Stimulated activated CD4-positive, alpha-beta T cell treated with anti-CD3 and anti-CD28 coated beads, Interleukin-15, amount 100 ng/mL, for 24 hours (primary cell): ENCODE measurements around the gene ENTPD3.
"Not testable (repeated sequence)": the region's sequence is repeated elsewhere in the genome, so short reads cannot be mapped to it uniquely, and the experiment has no call there.

Experiments used
- DNase-seq: peaks from one replicate; pipeline ENCODE4 v3.0.0-alpha.2; 2020

ENTPD3 gene

GRCh38 chr3:40407611-40408010 lies 20.6 kb downstream of the ENTPD3 start:
- no peak for DNase-seq

- no peak for DNase-seq
These were observed 27.3 kb downstream of the ENTPD3 start for GRCh38 chr3:40414270-40414669.

GRCh38 chr3:40417845-40418543 lies 31.0 kb downstream of the ENTPD3 start:
- DNase-seq, result no peak

GRCh38 chr3:40422861-40423260 lies 35.9 kb downstream of the ENTPD3 start:
- DNase-seq, result no peak

GRCh38 chr3:40427045-40427669 lies 40.2 kb downstream of the ENTPD3 start:
- DNase-seq, result no peak

GRCh38 chr3:40432793-40433192 lies 45.8 kb downstream of the ENTPD3 start:
- no peak for DNase-seq

- DNase-seq, result no peak
These were observed 50.9 kb downstream of the ENTPD3 start for GRCh38 chr3:40437889-40438288.

- DNase-seq, result no peak
These were observed 58.1 kb downstream of the ENTPD3 start for GRCh38 chr3:40445062-40445461.

- no peak for DNase-seq
These were observed 58.9 kb downstream of the ENTPD3 start for GRCh38 chr3:40445880-40446279.

GRCh38 chr3:40450438-40450837 lies 63.5 kb downstream of the ENTPD3 start:
- no peak for DNase-seq

- DNase-seq, result no peak
These were observed 64.6 kb downstream of the ENTPD3 start for GRCh38 chr3:40451551-40451950.

- DNase-seq, result no peak
These were observed 65.1 kb downstream of the ENTPD3 start for GRCh38 chr3:40452057-40452456.

GRCh38 chr3:40452562-40452875 lies 65.5 kb downstream of the ENTPD3 start:
- DNase-seq, result no peak

GRCh38 chr3:40452876-40453730 lies 66.1 kb downstream of the ENTPD3 start:
- peak; percentile 98 for DNase-seq

- no peak for DNase-seq
These were observed 66.9 kb downstream of the ENTPD3 start for GRCh38 chr3:40453933-40454332.

GRCh38 chr3:40455328-40455727 lies 68.3 kb downstream of the ENTPD3 start:
- no peak for DNase-seq

- DNase-seq, result no peak
These were observed 69.4 kb downstream of the ENTPD3 start for GRCh38 chr3:40456279-40456939.

GRCh38 chr3:40456940-40457823 lies 70.2 kb downstream of the ENTPD3 start, which contains the start of gene RPL14:
RPL14 (plus strand) TSS chr3:40457339; CDS start chr3:40457472, 133 bp downstream.
- DNase-seq, result peak; percentile 97

GRCh38 chr3:40458473-40458872 lies 71.5 kb downstream of the ENTPD3 start:
- DNase-seq, result no peak

- not testable (repeated sequence) for DNase-seq
These were observed 73.5 kb downstream of the ENTPD3 start for GRCh38 chr3:40460481-40460880.

GRCh38 chr3:40461161-40461560 lies 74.2 kb downstream of the ENTPD3 start:
- DNase-seq, result no peak

- not testable (repeated sequence) for DNase-seq
These were observed 75.9 kb downstream of the ENTPD3 start for GRCh38 chr3:40462838-40463237.
